Naive thymus-derived CD4-positive, alpha-beta T cell (primary cell): ENCODE measurements around the gene ZCCHC2. TPM values are rescaled to one million over a fixed set of nuclear protein-coding genes. Genes with fewer than 3 reads are reported as not detected.

ENCODE experiments used
- ATAC-seq: fragments of 150-1000 bp; cut with Tn5 transposase; 2 replicates; pipeline ENCODE4 v1.10.0; 2021; ENCODE audit warnings: mild to moderate bottlenecking, moderate library complexity
- CTCF ChIA-PET: fragments of 350-600 bp; sonication (Branson Sonifier 250); formaldehyde crosslinking; loops from one replicate; lab custom pipeline; 2021; ENCODE audit warnings: antibody characterized with exemption; lab: Charles Lee
- POLR2A ChIA-PET: fragments of 350-600 bp; sonication (Branson Sonifier 250); formaldehyde crosslinking; loops from one replicate; lab custom pipeline; 2021; ENCODE audit warnings: antibody characterized with exemption, inconsistent platforms; lab: Charles Lee
- DNase-seq, 9 donors: peaks; one replicate each; pipeline versions ENCODE4 v3.0.0 to v3.0.0-alpha.2; 2020 to 2022; ENCODE audit warnings: mixed read lengths in 1 of 9
- H3K27ac ChIP-seq: one replicate; pipeline ENCODE4 v1.7.0; 2013; ENCODE audit warnings: mild to moderate bottlenecking, low read depth, low read length, moderate library complexity
- H3K27me3 ChIP-seq, 2 donors: one replicate each; pipeline ENCODE4 v1.7.0; 2013; ENCODE audit warnings: low read length in 2 of 2, mild to moderate bottlenecking in 2 of 2, moderate library complexity in 2 of 2; ENCODE audit not compliant: control insufficient read depth in 2 of 2, insufficient read depth in 2 of 2
- H3K36me3 ChIP-seq, 3 experiments: 1 replicate in 2 of 3; 2 replicates in 1 of 3; pipeline ENCODE4 v1.7.0; 2013; ENCODE audit warnings: low read length in 3 of 3, mild to moderate bottlenecking in 3 of 3, moderate library complexity in 1 of 3; ENCODE audit not compliant: insufficient read depth in 3 of 3, control insufficient read depth in 2 of 3
- H3K4me1 ChIP-seq, 2 donors: one replicate each; pipeline ENCODE4 v1.7.0; 2013; ENCODE audit warnings: low read length in 2 of 2, mild to moderate bottlenecking in 2 of 2, moderate library complexity in 1 of 2; ENCODE audit not compliant: control insufficient read depth in 2 of 2, insufficient read depth in 2 of 2
- H3K4me3 ChIP-seq: 2 replicates; pipeline ENCODE4 v1.7.0; 2013; ENCODE audit warnings: mild to moderate bottlenecking, low read length
- H3K9me3 ChIP-seq, 3 experiments: 1 replicate in 2 of 3; 2 replicates in 1 of 3; pipeline ENCODE4 v1.7.0; 2013; ENCODE audit warnings: low read length in 3 of 3; ENCODE audit not compliant: control insufficient read depth in 2 of 3
- H3K27ac Mint-ChIP-seq, 9 donors: one replicate each; pipeline ENCODE4 v1.8.0; 2020 to 2022; ENCODE audit warnings: mixed read lengths in 9 of 9, mild to moderate bottlenecking in 8 of 9, moderate library complexity in 5 of 9, inconsistent platforms in 2 of 9
- H3K27me3 Mint-ChIP-seq, 5 donors: one replicate each; pipeline ENCODE4 v1.8.0; 2021 to 2022; ENCODE audit warnings: mixed read lengths in 5 of 5, mild to moderate bottlenecking in 1 of 5
- H3K36me3 Mint-ChIP-seq, 5 donors: one replicate each; pipeline ENCODE4 v1.8.0; 2020 to 2022; ENCODE audit warnings: mixed read lengths in 5 of 5, mild to moderate bottlenecking in 3 of 5, inconsistent platforms in 1 of 5
- H3K4me1 Mint-ChIP-seq, 7 donors: one replicate each; pipeline ENCODE4 v1.8.0; 2020 to 2022; ENCODE audit warnings: mixed read lengths in 7 of 7, mild to moderate bottlenecking in 3 of 7, inconsistent platforms in 1 of 7
- H3K4me3 Mint-ChIP-seq, 10 donors: one replicate each; pipeline ENCODE4 v1.8.0; 2020 to 2022; ENCODE audit warnings: mild to moderate bottlenecking in 10 of 10, mixed read lengths in 10 of 10, moderate library complexity in 6 of 10, inconsistent platforms in 2 of 10
- H3K9me3 Mint-ChIP-seq, 11 donors: one replicate each; pipeline ENCODE4 v1.8.0; 2020 to 2022; ENCODE audit warnings: mixed read lengths in 11 of 11, mild to moderate bottlenecking in 4 of 11, inconsistent platforms in 1 of 11, moderate library complexity in 1 of 11
- intact Hi-C, 2 donors: fragments of 100-400 bp; cut with micrococcal nuclease; formaldehyde crosslinking; loops; one replicate each; pipeline ENCODE4 v1.15.1; 2023
- polyA plus RNA-seq, 2 donors: library from polyadenylated mRNA; unstranded; fragments of 300-500 nt; fragmentation: Illumina TruSeq; gene quantifications; one replicate each; pipeline ENCODE4 v1.2.3, GENCODE V29; 2021
- total RNA-seq, 6 experiments: library from RNA in 5 of 6; stranded (reverse) in 5 of 6; gene quantifications; 1 replicate in 5 of 6; 2 replicates in 1 of 6; pipeline ENCODE4 v1.2.3 and lab custom pipeline; 2021 to 2026

Gene ZCCHC2
- total and polyA plus RNA-seq, 7 experiments from 2014 or later = 1.8 to 68.5 (median 54.5) TPM

GRCh38 chr18:62506495-62507143 is 16.2 kb upstream of the ZCCHC2 start:
- peak overlapping the region; percentile 67 for H3K27ac ChIP-seq
- peaks cover 0 to 5% (median 0%) of the 10 kb centered on the region in 3 experiments for H3K9me3 ChIP-seq
- Mint-ChIP-seq H3K36me3 (peaks cover under 1 to 54% (median 7%) of the 10 kb centered on the region in 5 donors), H3K27me3 (no peaks in the 10 kb centered on the region), H3K9me3 (peaks cover 0 to 22% (median 8%) of the 10 kb centered on the region in 11 donors), H3K4me1 (peaks cover 4 to 30% (median 21%) of the 10 kb centered on the region in 7 donors), H3K27ac (peak overlapping the region; percentile 90 to 100 (median 96)), H3K4me3 (peak overlapping the region; percentile 82 to 94 (median 88))
- peak overlapping the region; percentile 77 for H3K4me3 ChIP-seq
- CTCF ChIA-PET = no interaction called here
- H3K27me3 ChIP-seq = no peaks in the 10 kb centered on the region
- intact Hi-C loops = loop anchor here (1.0 to 10.0 kb wide), 7 partner anchors 16 to 338 kb away; partner anchors contain the start of genes PIGN (in 2 of the 2), RELCH (in 2 of the 2) and PHLPP1 (in 1 of the 2)
- ATAC-seq (peak; percentile 29), DNase-seq (no peak)
- no peaks in the 10 kb centered on the region for H3K36me3 ChIP-seq
- POLR2A ChIA-PET = interaction anchor here (0.5 to 3.2 kb wide), 8 partner anchors 16 to 320 kb away, joined by 3 to 31 read pairs (median 7); partner anchors contain the start of genes PIGN, RELCH and ZCCHC2
- peaks cover 5 to 17% of the 10 kb centered on the region in 2 donors for H3K4me1 ChIP-seq

GRCh38 chr18:62509779-62510178 is 13.0 kb upstream of the ZCCHC2 start:
- H3K4me3 Mint-ChIP-seq = no peak overlapping the region
- ATAC-seq = no peak
- H3K4me1 Mint-ChIP-seq = peaks cover 4 to 30% (median 20%) of the 10 kb centered on the region in 7 donors
- CTCF ChIA-PET = no interaction called here
- H3K27me3 ChIP-seq = no peaks in the 10 kb centered on the region
- H3K4me3 ChIP-seq = no peak overlapping the region
- no peak overlapping the region for H3K27ac ChIP-seq
- intact Hi-C loops = loop anchor here (5.0 to 10.0 kb wide), 3 partner anchors 73 to 335 kb away; partner anchors contain the start of gene PHLPP1 (in 1 of the 2)
- no peaks in the 10 kb centered on the region for H3K36me3 ChIP-seq
- peak overlapping the region in 1 of 9 donors; percentile 45 for H3K27ac Mint-ChIP-seq
- no peak for DNase-seq
- peaks cover 11 to 49% (median 35%) of the 10 kb centered on the region in 11 donors for H3K9me3 Mint-ChIP-seq
- peaks cover 0 to 3% (median 0%) of the 10 kb centered on the region in 5 donors for H3K27me3 Mint-ChIP-seq
- peaks cover 5 to 16% of the 10 kb centered on the region in 2 donors for H3K4me1 ChIP-seq
- POLR2A ChIA-PET = no interaction called here
- peaks cover 0 to 18% (median 3%) of the 10 kb centered on the region in 3 experiments for H3K9me3 ChIP-seq
- peaks cover 11 to 59% (median 23%) of the 10 kb centered on the region in 5 donors for H3K36me3 Mint-ChIP-seq

- POLR2A ChIA-PET = interaction anchor here (0.6 to 1.8 kb wide), 2 partner anchors 12 to 56 kb away, joined by 3 to 13 read pairs; partner anchors contain the start of gene ZCCHC2
- H3K9me3 Mint-ChIP-seq = peaks cover 11 to 56% (median 38%) of the 10 kb centered on the region in 11 donors
- peaks cover 11 to 56% (median 23%) of the 10 kb centered on the region in 5 donors for H3K36me3 Mint-ChIP-seq
- intact Hi-C loops = no loop called here
- Histone ChIP-seq H3K27ac (no peak overlapping the region), H3K27me3 (no peaks in the 10 kb centered on the region), H3K36me3 (no peaks in the 10 kb centered on the region), H3K9me3 (peaks cover 0 to 18% (median 3%) of the 10 kb centered on the region in 3 experiments), H3K4me1 (peaks cover 2 to 6% of the 10 kb centered on the region in 2 donors), H3K4me3 (no peak overlapping the region)
- peaks cover 2 to 22% (median 13%) of the 10 kb centered on the region in 7 donors for H3K4me1 Mint-ChIP-seq
- ATAC-seq (no peak), DNase-seq (no peak)
- no peak overlapping the region for H3K27ac Mint-ChIP-seq
- no peak overlapping the region for H3K4me3 Mint-ChIP-seq
- H3K27me3 Mint-ChIP-seq = peaks cover 0 to 3% (median 0%) of the 10 kb centered on the region in 5 donors
- CTCF ChIA-PET = no interaction called here
Measured at GRCh38 chr18:62510789-62511188, 12.0 kb upstream of the ZCCHC2 start.

GRCh38 chr18:62512532-62512931 is 10.3 kb upstream of the ZCCHC2 start:
- Mint-ChIP-seq H3K4me3 (no peak overlapping the region), H3K36me3 (peaks cover 11 to 57% (median 23%) of the 10 kb centered on the region in 5 donors), H3K27me3 (peaks cover 0 to 3% (median 0%) of the 10 kb centered on the region in 5 donors), H3K9me3 (peaks cover 11 to 59% (median 38%) of the 10 kb centered on the region in 11 donors), H3K4me1 (peaks cover 0 to 11% (median 0%) of the 10 kb centered on the region in 7 donors), H3K27ac (no peak overlapping the region)
- Histone ChIP-seq H3K36me3 (no peaks in the 10 kb centered on the region), H3K9me3 (peaks cover 0 to 18% (median 3%) of the 10 kb centered on the region in 3 experiments), H3K27ac (no peak overlapping the region), H3K4me3 (no peak overlapping the region), H3K27me3 (no peaks in the 10 kb centered on the region), H3K4me1 (no peaks in the 10 kb centered on the region)
- intact Hi-C loops = no loop called here
- ChIA-PET POLR2A (interaction anchor here (0.9 to 2.1 kb wide), 3 partner anchors 10 to 14 kb away, joined by 3 to 6 read pairs (median 4); partner anchors contain the start of gene ZCCHC2), CTCF (interaction anchor here (1.3 kb wide), 1 partner anchor 72 kb away, joined by 3 read pairs; no protein-coding TSS in a partner anchor)
- DNase-seq = no peak
- ATAC-seq = no peak

- Histone ChIP-seq H3K27ac (no peak overlapping the region), H3K27me3 (no peaks in the 10 kb centered on the region), H3K4me3 (no peak overlapping the region), H3K4me1 (no peaks in the 10 kb centered on the region), H3K36me3 (no peaks in the 10 kb centered on the region), H3K9me3 (peaks cover 0 to 18% (median 3%) of the 10 kb centered on the region in 3 experiments)
- peaks cover 0 to 3% (median 0%) of the 10 kb centered on the region in 5 donors for H3K27me3 Mint-ChIP-seq
- POLR2A ChIA-PET = interaction anchor here (0.9 to 2.1 kb wide), 2 partner anchors 10 to 13 kb away, joined by 3 to 6 read pairs; partner anchors contain the start of gene ZCCHC2
- DNase-seq (no peak), ATAC-seq (no peak)
- peaks cover 11 to 59% (median 38%) of the 10 kb centered on the region in 11 donors for H3K9me3 Mint-ChIP-seq
- intact Hi-C loops = no loop called here
- no peak overlapping the region for H3K4me3 Mint-ChIP-seq
- H3K4me1 Mint-ChIP-seq = peaks cover 0 to 12% (median 0%) of the 10 kb centered on the region in 7 donors
- H3K36me3 Mint-ChIP-seq = peaks cover 11 to 60% (median 23%) of the 10 kb centered on the region in 5 donors
- H3K27ac Mint-ChIP-seq = no peak overlapping the region
- CTCF ChIA-PET = interaction anchor here (1.3 kb wide), 1 partner anchor 71 kb away, joined by 3 read pairs; no protein-coding TSS in a partner anchor
Measured at GRCh38 chr18:62512996-62513395, 9.8 kb upstream of the ZCCHC2 start.

- intact Hi-C loops = no loop called here
- Mint-ChIP-seq H3K27ac (no peak overlapping the region), H3K4me1 (peaks cover 0 to 10% (median 0%) of the 10 kb centered on the region in 7 donors), H3K4me3 (no peak overlapping the region), H3K36me3 (peaks cover 11 to 57% (median 23%) of the 10 kb centered on the region in 5 donors), H3K9me3 (peaks cover 11 to 59% (median 38%) of the 10 kb centered on the region in 11 donors), H3K27me3 (peaks cover 0 to 3% (median 0%) of the 10 kb centered on the region in 5 donors)
- CTCF ChIA-PET = no interaction called here
- peaks cover 0 to 18% (median 3%) of the 10 kb centered on the region in 3 experiments for H3K9me3 ChIP-seq
- no peaks in the 10 kb centered on the region for H3K27me3 ChIP-seq
- DNase-seq (no peak), ATAC-seq (no peak)
- H3K4me1 ChIP-seq = no peaks in the 10 kb centered on the region
- POLR2A ChIA-PET = interaction anchor here (0.9 kb wide), 1 partner anchor 12 kb away, joined by 3 read pairs; no protein-coding TSS in a partner anchor
- no peak overlapping the region for H3K27ac ChIP-seq
- no peaks in the 10 kb centered on the region for H3K36me3 ChIP-seq
- H3K4me3 ChIP-seq = no peak overlapping the region
Measured at GRCh38 chr18:62514570-62514969, 8.3 kb upstream of the ZCCHC2 start.
